NCI-H146 (cell line): Measurements from ENCODE around the gene WNT5A.

Experiments
- DNase-seq: peaks from one replicate; lab custom pipeline; 2025; lab: John Stamatoyannopoulos, UW

Gene WNT5A

DNA sequence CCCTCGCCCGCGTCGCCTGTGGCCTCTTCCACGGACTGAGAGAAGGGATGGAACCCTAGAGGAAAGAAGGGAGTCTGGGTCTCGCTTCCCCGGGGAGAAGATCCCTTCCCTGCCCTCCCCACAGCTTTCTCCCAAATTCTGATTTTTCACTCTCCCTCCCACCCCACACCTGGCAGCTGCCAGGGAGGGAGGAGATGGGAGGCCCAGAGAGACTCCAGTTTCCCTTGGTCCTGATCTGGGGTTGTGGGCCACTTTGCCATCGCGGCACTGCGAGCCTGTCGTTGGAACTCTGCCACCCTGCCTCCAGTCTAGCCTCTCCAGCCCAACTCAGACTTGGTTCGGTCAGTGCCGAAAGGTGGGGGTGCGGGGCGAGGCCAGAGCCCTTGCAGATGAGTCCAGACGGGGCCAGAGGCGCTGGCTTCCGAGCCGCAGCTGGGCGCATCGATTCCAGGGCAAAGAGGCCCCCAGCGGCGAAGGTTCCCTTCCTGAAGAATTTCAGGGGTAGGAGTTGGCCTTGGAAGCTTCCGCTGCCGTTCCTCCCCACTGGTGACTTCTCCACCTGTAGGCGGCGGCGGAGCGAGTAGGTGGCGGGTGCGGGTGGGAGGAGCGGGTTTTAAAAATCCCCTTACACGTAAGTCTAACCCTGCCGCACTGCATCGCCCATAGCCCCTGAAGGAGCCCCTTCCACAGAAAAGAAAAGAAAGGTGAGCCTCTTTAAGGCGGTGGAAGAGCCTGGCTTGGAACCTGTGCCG, 5.2 kb downstream of the WNT5A start:
- DNase-seq = no peak

DNA sequence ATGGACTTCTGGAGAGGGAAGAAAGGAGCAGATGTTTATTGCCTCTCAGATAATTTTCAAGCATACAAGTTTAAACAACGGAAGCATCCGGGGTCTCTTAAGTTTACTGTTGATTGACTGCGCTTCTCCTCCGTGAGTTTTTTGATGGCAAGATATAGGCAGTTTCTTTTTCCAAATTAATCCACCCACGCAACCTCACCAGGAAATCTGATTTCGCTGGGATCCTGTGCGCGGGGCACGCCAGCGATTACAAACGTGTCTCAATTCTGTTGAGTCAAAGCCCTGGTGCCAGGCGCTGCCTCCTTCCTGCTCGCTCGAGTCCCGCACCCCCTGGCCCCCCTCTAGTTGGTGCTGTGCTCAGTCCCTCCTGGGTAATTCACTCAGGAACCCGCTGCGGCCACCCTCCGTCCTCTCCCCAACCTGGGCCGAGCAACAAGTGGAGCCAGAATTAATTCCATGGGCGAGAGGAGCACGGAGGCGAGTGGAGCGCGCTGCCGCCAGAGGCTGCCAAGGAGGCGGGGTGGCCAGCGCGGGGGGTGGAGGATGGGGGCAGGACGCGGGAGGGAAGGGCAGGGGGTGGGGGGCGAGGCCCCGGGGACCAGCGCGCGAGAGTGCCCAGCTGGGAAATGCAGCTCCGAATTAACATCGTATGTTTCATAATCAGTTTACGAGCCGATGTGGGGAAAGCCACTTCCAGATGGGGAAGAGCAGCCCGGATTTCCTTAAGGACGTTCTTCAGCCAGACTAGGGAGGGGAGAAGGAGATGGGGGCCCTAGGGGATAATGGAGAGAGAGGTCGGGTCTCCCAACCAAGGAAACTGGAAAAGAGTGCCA, 6.0 kb downstream of the WNT5A start:
- DNase-seq = peak; percentile 55

DNA sequence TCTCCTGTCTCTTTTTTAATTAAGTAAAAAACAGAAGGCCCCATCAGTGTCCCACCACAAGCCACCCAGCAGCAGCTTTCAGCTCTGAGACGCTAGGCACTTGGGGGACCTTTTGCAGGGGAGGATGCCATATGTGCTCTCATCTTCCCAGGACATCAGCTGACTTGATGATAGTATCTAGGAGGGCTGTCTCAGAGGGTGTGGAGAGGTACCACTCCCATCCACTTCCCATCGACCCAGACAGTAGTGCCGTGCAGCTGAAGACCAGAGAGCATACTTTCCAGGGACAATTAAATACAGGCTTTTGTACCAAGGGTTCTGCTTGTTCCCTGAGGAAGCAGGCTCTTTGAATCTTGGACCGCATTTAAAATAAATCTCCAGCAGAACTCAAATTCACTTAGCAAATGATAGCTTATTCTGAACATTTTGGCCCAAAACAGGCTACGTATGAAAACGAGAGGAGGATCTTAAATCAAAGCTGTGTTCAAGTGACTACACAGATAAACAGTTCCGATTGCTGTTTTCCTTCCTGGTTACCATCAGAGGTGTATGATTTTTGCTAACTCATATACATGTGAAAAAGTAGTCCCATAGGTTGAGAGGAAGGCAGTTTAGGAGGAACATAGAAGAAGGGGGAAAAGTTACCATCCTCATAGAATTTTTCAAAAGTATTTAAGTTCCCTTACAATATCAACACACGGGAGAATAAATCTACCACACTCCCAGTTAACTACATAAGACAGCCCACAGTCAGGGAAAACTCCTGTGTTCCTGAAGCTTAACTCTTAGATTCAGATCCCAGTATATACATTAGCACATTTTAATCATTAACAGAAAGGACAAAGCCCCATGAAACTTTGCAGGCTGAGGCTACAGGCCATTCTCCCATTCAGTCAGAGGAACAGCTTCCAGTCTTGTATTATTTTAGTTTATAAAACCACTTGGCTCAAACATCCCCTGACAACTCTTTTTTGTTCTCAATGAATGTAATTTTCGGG, 9.5 kb downstream of the WNT5A start:
- no peak for DNase-seq

DNA sequence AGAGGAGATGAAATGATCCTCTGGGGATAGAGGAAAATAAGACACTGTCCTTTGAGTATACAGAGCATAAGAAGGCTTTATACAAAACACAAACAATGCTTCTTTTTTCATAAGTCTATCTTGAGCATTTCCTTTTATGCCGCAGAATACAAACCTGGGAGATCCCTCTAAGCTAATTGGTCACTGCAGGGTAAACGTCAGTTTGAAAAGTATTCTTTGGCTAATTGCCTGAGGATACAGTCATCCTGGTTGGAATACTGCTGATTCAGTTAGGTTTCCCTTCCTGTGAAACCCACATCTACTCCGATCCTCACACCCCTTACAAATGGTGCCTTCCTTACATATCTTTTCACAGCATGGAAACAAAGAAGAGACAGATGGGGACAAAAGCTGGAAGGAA, 10.6 kb downstream of the WNT5A start:
- DNase-seq = no peak

DNA sequence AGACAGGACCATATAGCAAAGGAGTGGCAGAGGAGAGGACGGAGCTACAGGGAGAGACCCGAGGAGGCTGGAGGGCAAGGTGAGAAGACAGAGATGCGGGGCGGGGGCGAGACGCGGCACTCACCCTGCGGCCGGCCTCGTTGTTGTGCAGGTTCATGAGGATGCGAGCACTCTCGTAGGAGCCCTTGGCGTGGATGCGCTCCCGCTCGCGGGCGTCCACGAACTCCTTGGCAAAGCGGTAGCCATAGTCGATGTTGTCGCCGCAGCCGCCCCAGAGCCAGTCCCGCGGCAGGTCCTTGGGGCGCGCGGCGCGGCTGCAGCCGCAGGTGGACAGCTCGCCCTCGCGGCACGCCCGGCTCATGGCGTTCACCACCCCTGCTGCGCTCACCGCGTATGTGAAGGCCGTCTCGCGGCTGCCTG, 12.9 kb downstream of the WNT5A start:
- DNase-seq = no peak

DNA sequence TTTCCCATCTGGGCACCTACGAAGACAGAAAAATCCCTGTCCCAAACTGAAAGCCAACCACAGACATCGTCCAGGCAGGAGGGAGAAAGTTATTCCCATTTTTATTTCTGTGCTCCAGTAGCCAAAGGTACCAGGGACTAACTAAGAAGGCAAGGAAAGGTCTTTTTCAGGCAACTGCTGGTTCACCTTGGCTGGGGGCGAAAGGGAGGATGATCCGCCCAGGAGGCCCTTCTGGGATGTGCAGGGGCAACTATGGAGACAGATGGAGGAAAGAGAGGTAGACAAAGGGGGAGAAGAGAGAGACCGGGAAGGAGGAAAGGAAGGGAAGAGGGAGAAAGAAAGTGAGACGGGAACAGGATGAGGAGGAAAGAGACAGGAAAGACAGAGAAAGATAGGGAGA, 13.3 kb downstream of the WNT5A start:
- no peak for DNase-seq

DNA sequence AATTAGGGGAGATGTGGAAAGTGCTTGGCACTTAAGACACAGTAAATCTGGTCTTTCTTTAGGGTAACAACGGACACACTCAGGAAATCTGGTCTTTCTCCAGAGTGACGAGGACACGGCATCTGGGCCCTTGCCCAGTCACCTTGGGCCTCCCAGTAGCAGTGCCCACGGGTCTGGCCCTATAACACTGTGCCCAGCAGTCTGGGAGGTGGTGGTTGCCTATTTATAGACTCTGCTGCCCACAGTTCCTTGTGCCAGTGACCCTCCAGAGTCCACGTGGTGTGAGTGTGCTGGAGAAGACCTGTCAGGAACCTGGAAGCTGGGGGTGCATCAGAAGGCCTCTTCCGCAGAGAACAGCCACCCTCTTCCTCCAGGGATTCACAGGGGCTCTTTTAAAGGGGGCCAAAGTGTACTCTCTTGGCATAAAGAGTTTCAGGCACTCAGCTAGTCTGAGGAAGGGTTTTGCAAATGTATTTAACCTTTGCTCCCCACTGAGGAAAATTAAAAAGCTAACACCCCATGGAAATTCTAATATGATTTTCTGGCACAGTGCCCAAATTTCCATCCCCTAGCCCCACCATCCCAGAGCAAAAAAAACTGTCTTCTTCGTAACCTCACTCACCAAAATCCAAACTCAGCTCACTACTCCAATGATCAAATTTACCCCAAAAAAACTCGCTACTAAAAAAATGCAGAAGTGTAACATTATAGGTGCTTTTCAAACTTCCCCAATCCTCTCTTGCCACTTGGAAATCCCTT, 15.4 kb downstream of the WNT5A start:
- DNase-seq = no peak

DNA sequence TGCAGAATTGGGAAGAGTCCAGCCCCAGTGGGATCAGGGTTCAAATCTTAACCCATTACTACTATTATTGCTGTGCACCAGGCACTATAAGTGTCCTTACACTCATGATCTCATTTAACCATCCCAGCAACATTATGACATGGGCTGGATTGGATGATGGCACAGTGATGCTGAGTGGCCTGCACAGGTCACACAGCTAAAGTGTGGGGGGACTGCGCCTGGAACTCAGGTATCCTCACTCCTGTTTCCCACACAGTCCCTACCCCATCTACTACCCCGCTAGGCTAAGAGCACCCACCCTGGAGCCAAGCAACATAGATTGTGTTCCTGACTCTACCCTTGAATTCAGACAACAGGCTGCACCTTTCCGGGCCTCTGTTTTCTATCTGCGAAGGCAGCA, 16.0 kb downstream of the WNT5A start:
- DNase-seq = no peak

DNA sequence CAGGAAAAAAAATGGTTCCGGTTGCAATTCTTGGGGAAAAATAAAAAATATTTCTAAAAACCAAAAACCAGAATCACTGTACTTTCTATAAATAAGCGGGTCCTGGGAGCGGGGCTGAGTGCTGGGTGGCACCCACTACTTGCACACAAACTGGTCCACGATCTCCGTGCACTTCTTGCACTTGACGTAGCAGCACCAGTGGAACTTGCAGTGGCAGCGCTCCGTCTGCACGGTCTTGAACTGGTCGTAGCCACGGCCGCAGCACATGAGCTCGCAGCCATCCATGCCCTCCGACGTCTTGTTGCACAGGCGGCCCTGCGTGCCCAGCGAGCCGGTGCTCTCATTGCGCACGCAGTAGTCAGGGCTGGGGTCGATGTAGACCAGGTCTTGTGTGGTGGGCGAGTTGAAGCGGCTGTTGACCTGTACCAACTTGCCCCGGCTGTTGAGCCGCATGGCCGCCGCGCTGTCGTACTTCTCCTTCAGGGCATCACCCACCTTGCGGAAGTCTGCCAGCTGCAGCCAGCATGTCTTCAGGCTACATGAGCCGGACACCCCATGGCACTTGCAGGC, 17.1 kb downstream of the WNT5A start:
- no peak for DNase-seq

DNA sequence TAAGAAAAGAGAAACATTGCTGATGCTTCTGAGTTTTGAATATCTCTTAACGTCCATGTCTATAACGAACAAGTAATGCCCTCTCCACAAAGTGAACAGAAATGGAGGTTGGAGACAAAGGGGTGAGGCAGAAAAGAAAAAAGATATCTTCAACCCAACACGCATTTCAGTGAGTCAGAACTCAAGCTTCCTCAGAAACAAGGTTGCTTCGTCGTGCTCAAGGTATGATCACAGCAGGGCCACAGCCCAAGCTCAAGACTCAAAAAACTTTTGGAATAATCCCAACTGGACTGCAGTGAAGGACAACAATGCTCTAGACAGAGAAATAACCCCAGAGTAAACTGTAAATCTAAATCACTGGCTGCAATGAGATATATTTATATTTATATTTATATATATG, 18.9 kb downstream of the WNT5A start:
- no peak for DNase-seq

DNA sequence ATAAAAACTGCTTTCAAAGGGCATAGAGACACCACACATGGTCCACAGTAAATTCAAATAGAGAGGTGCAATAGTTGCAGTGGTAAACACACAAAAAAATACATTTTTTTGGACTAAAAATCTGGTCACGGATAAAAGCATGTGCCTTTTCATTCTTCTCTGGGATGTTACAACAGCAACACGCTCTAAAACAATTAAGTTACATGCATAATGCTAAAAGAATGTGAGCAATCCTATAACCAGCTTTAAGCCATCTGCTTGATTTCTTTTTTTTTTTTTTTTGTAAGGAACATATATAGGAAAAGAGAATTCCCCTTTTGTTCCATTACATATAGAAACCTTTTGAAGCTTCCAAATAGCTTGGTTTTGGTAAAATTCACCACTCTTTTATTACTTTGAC, 20.0 kb downstream of the WNT5A start:
- DNase-seq = no peak

DNA sequence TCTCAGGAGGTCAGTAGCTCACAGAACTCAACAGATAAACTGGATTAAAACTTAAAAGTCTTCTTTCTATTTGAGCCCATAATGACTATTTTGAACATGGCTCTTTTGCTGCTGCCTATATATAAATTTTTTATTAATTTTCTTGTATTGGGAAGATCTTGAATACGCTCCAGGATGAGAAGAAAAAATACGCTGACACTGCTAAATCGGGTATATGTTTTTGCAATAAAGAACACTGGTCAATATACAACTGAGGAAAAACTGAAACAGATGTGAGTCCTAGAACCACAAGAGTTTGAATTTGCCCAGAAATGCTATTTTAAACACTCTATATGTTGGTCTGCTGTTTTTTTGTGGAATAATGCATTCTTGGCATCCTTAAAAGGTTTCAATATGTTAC, 20.6 kb downstream of the WNT5A start:
- DNase-seq = no peak

DNA sequence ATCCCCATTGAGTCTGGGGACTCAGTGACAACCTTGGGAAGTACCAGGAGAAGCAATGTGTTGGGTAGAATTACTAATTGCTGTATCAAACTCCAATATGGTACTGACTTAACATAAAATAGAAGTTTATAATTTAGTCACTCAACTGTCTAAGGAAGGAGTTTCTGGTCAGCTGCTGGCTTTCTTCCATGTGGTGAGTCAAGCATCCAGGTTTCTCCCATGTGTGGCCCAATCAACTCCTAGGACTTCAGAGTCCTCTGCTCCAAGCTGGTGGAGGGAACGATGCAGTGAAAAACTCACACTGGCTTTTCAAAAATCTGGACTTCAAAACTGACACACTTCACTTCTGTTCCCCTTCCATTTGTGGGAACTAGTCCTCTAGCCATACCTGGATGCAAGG, 25.2 kb downstream of the WNT5A start:
- DNase-seq = no peak

DNA sequence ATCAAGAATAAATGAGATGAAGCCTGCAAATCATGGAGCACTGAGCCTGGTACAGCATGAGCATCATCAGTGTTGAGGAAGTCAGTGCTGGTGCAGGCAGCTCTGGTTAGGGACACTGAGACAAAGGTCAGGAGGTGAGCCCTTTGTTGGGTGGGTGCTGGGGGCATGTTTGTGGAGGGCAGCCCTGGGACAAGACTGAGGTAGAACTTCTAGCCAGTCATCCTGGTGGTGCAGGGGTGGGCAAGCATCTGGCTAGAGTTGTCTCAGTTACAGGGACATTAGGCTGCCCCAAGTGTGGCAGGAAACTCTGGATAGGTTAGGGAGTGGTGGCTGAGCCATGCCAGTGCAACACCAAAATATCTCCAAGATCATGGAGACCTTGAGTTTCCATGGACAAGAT, 27.3 kb downstream of the WNT5A start:
- no peak for DNase-seq

DNA sequence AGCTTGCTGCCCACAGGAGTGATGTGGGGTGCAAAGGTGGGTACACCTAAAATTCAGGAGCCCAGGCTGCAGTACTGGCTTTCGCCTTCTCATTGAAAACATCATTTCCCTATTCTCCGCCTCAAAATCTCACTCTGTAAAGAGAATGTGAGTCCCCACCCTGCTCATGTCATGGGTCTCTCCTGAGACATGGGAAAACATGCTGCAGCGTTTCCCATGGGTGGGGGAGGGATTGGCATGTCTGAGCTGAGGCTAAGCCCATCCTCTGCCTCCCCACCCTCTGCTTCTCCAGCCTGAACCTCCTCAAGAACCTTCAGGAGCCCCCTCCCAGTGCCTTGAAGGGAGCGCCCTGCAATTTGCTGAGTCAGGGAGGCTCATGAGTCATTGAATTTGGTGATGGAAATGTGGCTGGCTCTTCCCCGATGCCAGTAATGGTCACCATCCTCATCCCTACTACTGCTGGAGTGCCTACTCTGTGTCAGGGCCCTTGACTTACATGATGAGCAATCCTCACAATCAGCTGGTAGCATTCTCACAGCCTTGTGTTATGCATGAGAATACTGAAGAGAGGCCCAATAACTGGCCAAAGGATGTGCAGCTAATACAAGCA, 28.8 kb downstream of the WNT5A start:
- no peak for DNase-seq

DNA sequence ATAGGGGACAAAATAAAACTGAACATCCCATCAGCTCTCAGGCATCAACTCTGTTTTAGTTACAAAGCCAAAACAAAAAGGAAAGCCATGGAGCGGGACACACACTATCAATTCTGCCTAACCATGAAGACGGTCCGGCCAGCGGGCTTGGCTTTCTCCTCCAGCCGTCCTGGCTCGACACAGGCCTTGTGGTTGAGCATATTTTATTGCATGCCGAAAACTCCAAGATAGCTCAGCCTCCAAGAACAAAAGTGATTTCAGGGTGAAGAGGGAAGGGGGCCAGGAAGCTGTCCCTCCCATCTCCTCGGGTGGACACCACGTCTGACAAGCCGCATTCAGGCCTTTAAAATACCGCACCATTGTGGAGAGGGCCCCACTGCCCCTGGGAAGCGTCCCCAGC, 31.2 kb downstream of the WNT5A start:
- no peak for DNase-seq

DNA sequence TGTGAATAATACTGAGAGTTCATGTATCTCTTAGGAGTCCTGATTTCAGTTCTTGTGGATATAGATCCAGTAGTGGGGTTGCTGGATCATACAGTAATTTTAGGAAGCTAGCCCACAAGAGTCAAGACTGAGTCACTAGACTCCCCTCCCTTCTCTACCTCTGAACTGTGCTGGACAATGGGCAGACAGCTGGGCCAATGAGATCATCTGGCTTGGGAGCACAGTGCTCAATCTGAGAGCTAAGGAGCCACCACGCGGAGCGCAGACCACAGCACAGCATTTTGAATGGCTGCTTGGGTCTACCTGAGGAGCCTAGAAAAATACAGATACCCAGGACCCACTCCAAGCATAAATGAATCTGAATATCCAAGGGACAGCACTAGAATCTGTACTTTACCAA, 32.5 kb downstream of the WNT5A start:
- DNase-seq = no peak

DNA sequence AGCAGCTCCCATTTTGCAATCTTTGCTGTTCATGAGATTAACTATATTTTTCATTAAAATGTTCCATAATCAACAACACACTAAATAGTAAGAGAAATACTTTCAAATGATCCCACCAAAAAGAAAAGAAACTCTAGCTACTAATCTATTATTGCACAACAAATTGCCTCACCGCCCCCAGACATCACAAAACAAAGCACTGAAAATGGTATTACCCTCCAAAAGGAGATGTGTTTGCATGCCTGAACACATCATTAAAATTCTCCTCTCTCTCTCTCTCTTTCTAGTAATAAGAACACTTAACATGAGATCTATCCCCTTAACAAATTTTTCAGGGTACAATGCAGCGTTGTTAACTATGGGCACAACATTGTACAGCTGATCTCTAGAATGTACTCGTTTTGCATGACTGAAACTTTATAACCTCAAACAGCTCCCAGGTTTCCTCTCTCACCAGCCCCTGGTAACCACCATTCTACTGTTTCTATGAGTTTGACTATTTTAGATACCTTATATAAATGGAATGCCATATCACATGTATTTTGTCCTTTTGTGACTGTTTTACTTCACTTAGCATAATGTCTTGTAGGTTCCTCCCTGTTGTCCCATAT, 33.1 kb downstream of the WNT5A start:
- DNase-seq = no peak

DNA sequence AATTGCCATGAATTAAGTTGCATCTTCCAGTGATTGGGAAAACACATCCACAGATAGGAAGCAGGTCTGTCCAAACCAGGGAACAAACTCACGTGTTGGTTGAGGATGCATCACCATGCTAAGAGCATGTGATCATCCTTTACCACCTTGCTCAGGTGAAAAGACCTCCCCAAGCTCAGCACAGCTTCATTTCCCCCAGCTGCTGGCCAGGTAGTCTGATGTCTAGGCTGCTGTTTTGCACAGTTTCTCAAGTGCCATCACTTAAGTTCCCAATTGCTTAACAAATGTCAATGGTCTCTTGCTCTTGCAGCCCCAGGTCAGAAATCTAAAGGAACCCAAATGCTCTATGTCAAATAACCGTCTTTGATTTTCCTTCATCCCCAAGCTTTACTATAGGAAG, 34.2 kb downstream of the WNT5A start:
- DNase-seq = no peak

DNA sequence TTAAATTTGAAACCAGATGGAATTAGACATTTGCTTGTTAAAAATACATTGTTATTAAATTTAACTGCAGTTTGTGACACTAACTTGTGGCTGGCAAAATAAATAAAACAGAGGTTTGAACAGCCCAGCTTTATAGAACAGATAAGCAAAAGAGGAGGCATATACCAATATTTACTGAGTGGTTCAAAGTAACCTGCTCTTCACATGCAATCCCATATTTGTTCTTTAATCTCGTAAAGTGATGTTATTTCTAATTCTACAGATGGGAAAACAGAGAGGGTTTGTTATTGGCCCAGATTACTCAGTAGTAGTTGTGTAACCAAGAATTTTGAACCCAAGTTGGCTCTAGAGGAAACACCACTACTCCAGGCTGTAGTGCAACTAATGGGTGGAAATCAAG, 37.6 kb downstream of the WNT5A start:
- no peak for DNase-seq
